ENCODE measurements around the gene S100P. TPM values are rescaled to one million over a fixed set of nuclear protein-coding genes. Genes with fewer than 3 reads are reported as not detected.

The S100P gene
- total RNA-seq, 4 donors from 2014 or later, result 15.8 to 65.8 (median 51.8) TPM

GRCh38 chr4:6703786-6704185 lies 10.1 kb downstream of the S100P start:
- no peaks in the 10 kb centered on the region for H3K9me3 ChIP-seq
- WGBS, 2 donors, result 60 to 62% methylated on average over 3 of the region's 3 CpGs
- H3K36me3 ChIP-seq, result peaks cover 0 to 73% (median 0%) of the 10 kb centered on the region in 3 donors
- no peak overlapping the region for H3K4me3 ChIP-seq
- peaks cover 4 to 52% (median 31%) of the 10 kb centered on the region in 3 donors for H3K4me1 ChIP-seq
- TF ChIP-seq POLR2A (IDR thresholded peaks at IDR 0.05), result no peak
- no peak for TF ChIP-seq CTCF (IDR thresholded peaks at IDR 0.05)
- intact Hi-C loops (cut with DNase I), result no loop called here
- H3K27me3 ChIP-seq, result no peaks in the 10 kb centered on the region
- no peak for DNase-seq
- H3K27ac ChIP-seq, result no peak overlapping the region

- no peak for DNase-seq
- Histone ChIP-seq H3K9me3 (no peaks in the 10 kb centered on the region), H3K4me1 (peaks cover 4 to 63% (median 35%) of the 10 kb centered on the region in 3 donors), H3K36me3 (peaks cover 0 to 60% (median 0%) of the 10 kb centered on the region in 3 donors), H3K27ac (no peak overlapping the region), H3K4me3 (no peak overlapping the region), H3K27me3 (no peaks in the 10 kb centered on the region)
- TF ChIP-seq CTCF (IDR thresholded peaks at IDR 0.05) (no peak), POLR2A (IDR thresholded peaks at IDR 0.05) (no peak)
- intact Hi-C loops (cut with DNase I), result no loop called here
- 91 to 94% methylated on average over 2 of the region's 2 CpGs for WGBS, 2 donors
These were observed 12.0 kb downstream of the S100P start for GRCh38 chr4:6705646-6706045.

- no peak overlapping the region for H3K4me3 ChIP-seq
- no peak overlapping the region for H3K27ac ChIP-seq
- H3K9me3 ChIP-seq, result no peaks in the 10 kb centered on the region
- DNase-seq, result no peak
- H3K27me3 ChIP-seq, result no peaks in the 10 kb centered on the region
- peaks cover 4 to 63% (median 35%) of the 10 kb centered on the region in 3 donors for H3K4me1 ChIP-seq
- 81 to 86% methylated on average over 5 of the region's 5 CpGs for WGBS, 2 donors
- H3K36me3 ChIP-seq, result peaks cover 0 to 57% (median 0%) of the 10 kb centered on the region in 3 donors
- intact Hi-C loops (cut with DNase I), result no loop called here
- TF ChIP-seq POLR2A (IDR thresholded peaks at IDR 0.05) (no peak), CTCF (IDR thresholded peaks at IDR 0.05) (no peak)
These were observed 12.5 kb downstream of the S100P start for GRCh38 chr4:6706173-6706572.

GRCh38 chr4:6709230-6710114 lies 15.8 kb downstream of the S100P start, which contains the start of gene MRFAP1L1:
MRFAP1L1 (minus strand) TSS chr4:6709865; CDS start chr4:6709629, 236 bp downstream.
- intact Hi-C loops (cut with DNase I), result no loop called here
- 0% methylated on average over 50 to 57 of the region's 72 CpGs for WGBS, 2 donors
- peak; percentile 88 for DNase-seq

More at GRCh38 chr4:6709230-6710114, 15.8 kb downstream of the S100P start, which contains the start of gene MRFAP1L1:
- Histone ChIP-seq H3K9me3 (no peaks in the 10 kb centered on the region), H3K27ac (peak within 1 kb of the TSS; percentile 81 to 95 (median 87)), H3K4me3 (peak within 1 kb of the TSS; percentile 59 to 74 (median 70)), H3K36me3 (peaks cover 0 to 30% (median 0%) of the 10 kb centered on the region in 3 donors), H3K4me1 (peaks cover 4 to 52% (median 30%) of the 10 kb centered on the region in 3 donors), H3K27me3 (no peaks in the 10 kb centered on the region)
- TF ChIP-seq CTCF (IDR thresholded peaks at IDR 0.05) (peak in 2 of 6 experiments; percentile 14 to 17), POLR2A (IDR thresholded peaks at IDR 0.05) (peak in 1 of 4 donors; percentile 59)
